Esophagus muscularis mucosa (tissue), 4 donors: ENCODE results near the gene NEO1.

Experiments used
- EP300 ChIP-seq: sonication (generic); formaldehyde crosslinking; IDR thresholded peaks from one replicate; pipeline ENCODE4 v1.6.1; 2017; ENCODE audit warnings: antibody characterized with exemption
- POLR2A ChIP-seq: fragments of 450-650 bp; IDR thresholded peaks from one replicate; pipeline ENCODE4 v1.6.1; 2017; ENCODE audit warnings: antibody characterized with exemption, moderate library complexity, mild to moderate bottlenecking, low read depth
- POLR2AphosphoS5 ChIP-seq, 2 donors: sonication (generic); formaldehyde crosslinking; IDR thresholded peaks; one replicate each; pipeline ENCODE4 v1.6.1; 2017; ENCODE audit warnings: antibody characterized with exemption in 2 of 2
- TF ChIP-seq, protein P1 (sequence below), 3 experiments: fragments of 200-600 bp in 2 of 3; fragments of 450-650 bp in 1 of 3; sonication (generic) in 2 of 3; IDR thresholded peaks; one replicate each; pipeline ENCODE4 v1.5.1; 2017 to 2019; ENCODE audit warnings: antibody characterized with exemption in 3 of 3, mild to moderate bottlenecking in 2 of 3, moderate library complexity in 1 of 3

- TF ChIP-seq POLR2A (no peak), POLR2AphosphoS5 (IDR thresholded peaks at IDR 0.05) (no peak), EP300 (no peak)
- TF ChIP-seq, protein P1, sequence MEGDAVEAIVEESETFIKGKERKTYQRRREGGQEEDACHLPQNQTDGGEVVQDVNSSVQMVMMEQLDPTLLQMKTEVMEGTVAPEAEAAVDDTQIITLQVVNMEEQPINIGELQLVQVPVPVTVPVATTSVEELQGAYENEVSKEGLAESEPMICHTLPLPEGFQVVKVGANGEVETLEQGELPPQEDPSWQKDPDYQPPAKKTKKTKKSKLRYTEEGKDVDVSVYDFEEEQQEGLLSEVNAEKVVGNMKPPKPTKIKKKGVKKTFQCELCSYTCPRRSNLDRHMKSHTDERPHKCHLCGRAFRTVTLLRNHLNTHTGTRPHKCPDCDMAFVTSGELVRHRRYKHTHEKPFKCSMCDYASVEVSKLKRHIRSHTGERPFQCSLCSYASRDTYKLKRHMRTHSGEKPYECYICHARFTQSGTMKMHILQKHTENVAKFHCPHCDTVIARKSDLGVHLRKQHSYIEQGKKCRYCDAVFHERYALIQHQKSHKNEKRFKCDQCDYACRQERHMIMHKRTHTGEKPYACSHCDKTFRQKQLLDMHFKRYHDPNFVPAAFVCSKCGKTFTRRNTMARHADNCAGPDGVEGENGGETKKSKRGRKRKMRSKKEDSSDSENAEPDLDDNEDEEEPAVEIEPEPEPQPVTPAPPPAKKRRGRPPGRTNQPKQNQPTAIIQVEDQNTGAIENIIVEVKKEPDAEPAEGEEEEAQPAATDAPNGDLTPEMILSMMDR (IDR thresholded peaks at IDR 0.05) = no peak
These were observed 113.6 kb downstream of the NEO1 start for GRCh38 chr15:73165844-73166243.
